Natural killer cell (primary cell): ENCODE data around the gene TNIK. TPM values are rescaled to one million over a fixed set of nuclear protein-coding genes. Genes with fewer than 3 reads are reported as not detected.

Source experiments
- ATAC-seq, 3 donors: fragments of 150-1000 bp in 2 of 3; fragments of 200-7000 bp in 1 of 3; cut with Tn5 transposase; 1 replicate in 1 of 3; 2 replicates in 2 of 3; pipeline ENCODE4 v1.10.0; 2021; ENCODE audit warnings: mild to moderate bottlenecking in 2 of 3, moderate library complexity in 2 of 3
- DNase-seq, 2 donors: peaks; one replicate each; pipeline versions ENCODE4 v3.0.0 to v3.0.0-alpha.2; 2013 to 2021; ENCODE audit warnings: mixed read lengths in 1 of 2
- H3K27ac ChIP-seq: one replicate; pipeline ENCODE4 v1.5.1; 2013; ENCODE audit warnings: mild to moderate bottlenecking, low read length
- H3K27me3 ChIP-seq: one replicate; pipeline ENCODE4 v1.6.1; 2013; ENCODE audit warnings: low read length; ENCODE audit not compliant: control insufficient read depth, insufficient read depth
- H3K36me3 ChIP-seq: one replicate; pipeline ENCODE4 v1.6.1; 2013; ENCODE audit warnings: low read length; ENCODE audit not compliant: control insufficient read depth, insufficient read depth
- H3K4me1 ChIP-seq: one replicate; pipeline ENCODE4 v1.6.1; 2013; ENCODE audit warnings: low read length; ENCODE audit not compliant: control insufficient read depth, insufficient read depth
- H3K4me3 ChIP-seq: one replicate; pipeline ENCODE4 v1.5.1; 2013; ENCODE audit warnings: low read length
- H3K9me3 ChIP-seq: one replicate; pipeline ENCODE4 v1.6.1; 2013; ENCODE audit warnings: low read length; ENCODE audit not compliant: control insufficient read depth, insufficient read depth
- H3K27ac Mint-ChIP-seq, 2 donors: one replicate each; pipeline ENCODE4 v1.8.0; 2022; ENCODE audit warnings: mild to moderate bottlenecking in 2 of 2, mixed read lengths in 2 of 2, moderate library complexity in 1 of 2
- H3K27me3 Mint-ChIP-seq, 2 donors: one replicate each; pipeline ENCODE4 v1.8.0; 2022; ENCODE audit warnings: low read depth in 2 of 2, mixed read lengths in 2 of 2
- H3K36me3 Mint-ChIP-seq: one replicate; pipeline ENCODE4 v1.8.0; 2022; ENCODE audit warnings: mixed read lengths
- H3K4me1 Mint-ChIP-seq, 2 donors: one replicate each; pipeline ENCODE4 v1.8.0; 2022; ENCODE audit warnings: mixed read lengths in 2 of 2
- H3K4me3 Mint-ChIP-seq: one replicate; pipeline ENCODE4 v1.8.0; 2022; ENCODE audit warnings: mild to moderate bottlenecking, moderate library complexity, mixed read lengths
- H3K9me3 Mint-ChIP-seq, 2 donors: one replicate each; pipeline ENCODE4 v1.8.0; 2022; ENCODE audit warnings: mixed read lengths in 2 of 2
- CTCF ChIP-seq: fragments of 200-600 bp; IDR thresholded peaks from one replicate; pipeline ENCODE4 v1.8.0; 2022; ENCODE audit warnings: antibody characterized with exemption
- WGBS: methylation state at CpG from one replicate; pipeline ENCODE4 v1.1.7; 2013; ENCODE audit warnings: missing lambda C conversion rate; ENCODE audit not compliant: insufficient coverage; 5-methylcytosine and 5-hydroxymethylcytosine counted together
- intact Hi-C: fragments of 100-400 bp; cut with micrococcal nuclease; formaldehyde crosslinking; loops from one replicate; pipeline ENCODE4 v1.14.2; 2022
- total RNA-seq, 4 donors: library from RNA; stranded (reverse); fragments of 120-200 nt in 1 of 4; gene quantifications; one replicate each; pipeline versions ENCODE4 v1.2.3 to v1.2.4, GENCODE V29; 2013 to 2022

The TNIK gene
- total RNA-seq, 3 donors from 2014 or later (not counting 1 experiment from before 2014, with no cell fraction given) = 93.7 to 122 (median 119) TPM

DNA sequence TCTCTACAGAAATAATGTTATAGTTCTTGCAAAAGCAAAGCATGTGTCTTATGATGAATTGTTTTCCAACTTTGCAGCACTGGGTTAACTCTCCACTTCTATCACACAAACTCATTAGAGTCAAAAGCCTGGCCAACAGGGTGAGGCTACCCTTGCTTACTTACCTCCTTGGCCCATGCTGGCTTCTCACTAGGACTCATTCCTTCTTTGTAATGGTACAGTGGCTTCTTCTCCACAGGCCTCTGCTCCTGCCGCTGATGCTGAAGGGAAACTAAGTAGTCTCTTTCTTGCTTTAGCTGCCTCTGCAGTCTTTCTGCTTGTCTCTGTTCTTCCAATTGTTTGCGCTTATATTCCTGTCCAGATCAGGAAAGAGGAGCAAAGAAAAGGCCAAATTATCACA is 322.2 kb downstream of the TNIK start:
- Mint-ChIP-seq H3K4me3 (no peak overlapping the region), H3K27ac (no peak overlapping the region), H3K36me3 (peaks cover 31% of the 10 kb centered on the region), H3K4me1 (peaks cover 10 to 21% of the 10 kb centered on the region in 2 donors), H3K27me3 (no peaks in the 10 kb centered on the region), H3K9me3 (no peaks in the 10 kb centered on the region)
- Histone ChIP-seq H3K4me1 (no peaks in the 10 kb centered on the region), H3K27me3 (no peaks in the 10 kb centered on the region), H3K4me3 (no peak overlapping the region), H3K27ac (no peak overlapping the region), H3K9me3 (no peaks in the 10 kb centered on the region), H3K36me3 (peaks cover 48% of the 10 kb centered on the region)
- DNase-seq = no peak
- 96% methylated on average over 2 of the region's 2 CpGs for WGBS
- intact Hi-C loops = no loop called here
- TF ChIP-seq CTCF = no peak
- ATAC-seq = no peak

GRCh38 chr3:171135549-171135948 is 324.7 kb downstream of the TNIK start:
- peaks cover 56% of the 10 kb centered on the region for H3K36me3 ChIP-seq
- peaks cover 21% of the 10 kb centered on the region for H3K36me3 Mint-ChIP-seq

DNA sequence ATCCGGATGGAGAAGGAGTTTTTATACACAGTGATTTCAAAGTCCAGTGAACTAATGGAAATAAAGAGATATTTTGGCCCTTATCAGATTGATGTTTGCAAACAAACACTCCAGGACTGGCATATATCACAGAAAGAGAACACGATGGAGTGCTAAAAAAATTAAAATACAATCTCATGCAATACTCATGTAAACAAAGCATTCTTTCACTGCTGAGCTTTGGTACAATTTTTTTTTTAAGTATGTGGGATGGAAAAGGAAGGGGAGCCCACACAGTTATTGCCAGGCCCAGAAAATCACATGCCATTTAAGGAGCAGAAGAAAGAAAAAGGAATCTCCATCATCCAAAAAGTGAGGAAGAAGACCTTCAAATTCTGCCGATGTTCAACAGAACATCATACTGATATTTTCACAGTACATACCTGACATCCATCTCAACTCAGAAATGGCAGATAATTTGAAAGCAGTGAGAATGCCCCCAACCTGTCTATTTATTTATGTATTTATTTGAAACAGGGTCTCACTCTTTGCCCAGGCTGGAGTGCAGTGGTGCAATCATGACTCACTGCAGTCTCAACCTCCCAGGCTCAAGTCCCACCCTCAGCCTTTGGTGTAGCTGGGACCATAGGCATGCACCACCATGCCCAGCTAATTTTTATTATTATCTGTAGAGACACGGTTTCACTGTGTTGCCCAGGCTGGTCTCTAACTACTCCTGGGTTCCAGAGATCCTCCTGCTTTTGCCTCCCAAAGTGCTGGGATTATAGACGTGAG is 326.2 kb downstream of the TNIK start:
- Mint-ChIP-seq H3K27ac (no peak overlapping the region), H3K27me3 (no peaks in the 10 kb centered on the region), H3K36me3 (peaks cover 13% of the 10 kb centered on the region), H3K4me1 (peaks cover 4 to 17% of the 10 kb centered on the region in 2 donors), H3K4me3 (no peak overlapping the region), H3K9me3 (no peaks in the 10 kb centered on the region)
- H3K4me3 ChIP-seq = no peak overlapping the region
- ATAC-seq = no peak
- no peaks in the 10 kb centered on the region for H3K9me3 ChIP-seq
- no peaks in the 10 kb centered on the region for H3K4me1 ChIP-seq
- no peaks in the 10 kb centered on the region for H3K27me3 ChIP-seq
- TF ChIP-seq CTCF = no peak
- peaks cover 45% of the 10 kb centered on the region for H3K36me3 ChIP-seq
- 92% methylated on average over 3 of the region's 5 CpGs for WGBS
- no peak overlapping the region for H3K27ac ChIP-seq
- DNase-seq = no peak
- intact Hi-C loops = no loop called here

More at GRCh38 chr3:171135549-171135948, 324.7 kb downstream of the TNIK start:
- TF ChIP-seq CTCF = no peak
- Mint-ChIP-seq H3K4me3 (no peak overlapping the region), H3K4me1 (peaks cover 4 to 11% of the 10 kb centered on the region in 2 donors), H3K9me3 (no peaks in the 10 kb centered on the region), H3K27ac (no peak overlapping the region), H3K27me3 (no peaks in the 10 kb centered on the region)
- Histone ChIP-seq H3K27ac (no peak overlapping the region), H3K27me3 (no peaks in the 10 kb centered on the region), H3K9me3 (no peaks in the 10 kb centered on the region), H3K4me3 (no peak overlapping the region), H3K4me1 (no peaks in the 10 kb centered on the region)
- intact Hi-C loops = no loop called here
- 94% methylated on average over 1 of the region's 1 CpG for WGBS
- no peak for ATAC-seq
- DNase-seq = no peak

- Histone ChIP-seq H3K27ac (no peak overlapping the region), H3K27me3 (no peaks in the 10 kb centered on the region), H3K9me3 (no peaks in the 10 kb centered on the region), H3K4me3 (no peak overlapping the region), H3K4me1 (no peaks in the 10 kb centered on the region), H3K36me3 (peaks cover 48% of the 10 kb centered on the region)
- intact Hi-C loops = no loop called here
- DNase-seq (no peak), ATAC-seq (no peak)
- 98% methylated on average over 4 of the region's 5 CpGs for WGBS
- no peaks in the 10 kb centered on the region for H3K27me3 Mint-ChIP-seq
- H3K4me1 Mint-ChIP-seq = peaks cover 4 to 17% of the 10 kb centered on the region in 2 donors
- no peak overlapping the region for H3K27ac Mint-ChIP-seq
- no peak for TF ChIP-seq CTCF
- H3K9me3 Mint-ChIP-seq = no peaks in the 10 kb centered on the region
- peaks cover 13% of the 10 kb centered on the region for H3K36me3 Mint-ChIP-seq
- no peak overlapping the region for H3K4me3 Mint-ChIP-seq
These were observed 326.9 kb downstream of the TNIK start for GRCh38 chr3:171133337-171133736.
